GM18867 (cell line): Measurements from ENCODE around the gene COL23A1.

Experiments used
- ATAC-seq: cut with Tn5 transposase; IDR thresholded peaks from one replicate; pipeline ENCODE4 v1.9.1; 2021; ENCODE audit warnings: mild to moderate bottlenecking, moderate library complexity; ENCODE audit not compliant: unreplicated experiment

Gene COL23A1

GRCh38 chr5:178221282-178221681 is 368.9 kb downstream of the COL23A1 start:
- no peak for ATAC-seq

- no peak for ATAC-seq
Observed at GRCh38 chr5:178218827-178219226, 371.4 kb downstream of the COL23A1 start.

GRCh38 chr5:178218237-178218776 is 371.9 kb downstream of the COL23A1 start:
- no peak for ATAC-seq

- ATAC-seq: no peak
Observed at GRCh38 chr5:178216779-178217178, 373.4 kb downstream of the COL23A1 start.

GRCh38 chr5:178216088-178216534 is 374.1 kb downstream of the COL23A1 start:
- no peak for ATAC-seq

- no peak for ATAC-seq
Observed at GRCh38 chr5:178215280-178216002, 374.8 kb downstream of the COL23A1 start.

GRCh38 chr5:178214160-178214803 is 375.9 kb downstream of the COL23A1 start:
- ATAC-seq: no peak

- ATAC-seq: no peak
Observed at GRCh38 chr5:178213748-178214151, 376.4 kb downstream of the COL23A1 start.

- ATAC-seq: no peak
Observed at GRCh38 chr5:178213003-178213461, 377.2 kb downstream of the COL23A1 start.

GRCh38 chr5:178212241-178213002 is 377.8 kb downstream of the COL23A1 start:
- ATAC-seq: no peak

- ATAC-seq: no peak
Observed at GRCh38 chr5:178211095-178212048, 378.8 kb downstream of the COL23A1 start.

- ATAC-seq: no peak
Observed at GRCh38 chr5:178210686-178211085, 379.5 kb downstream of the COL23A1 start.

GRCh38 chr5:178210073-178210535 is 380.1 kb downstream of the COL23A1 start:
- no peak for ATAC-seq

- ATAC-seq: no peak
Observed at GRCh38 chr5:178209334-178210072, 380.7 kb downstream of the COL23A1 start.

- no peak for ATAC-seq
Observed at GRCh38 chr5:178208540-178209227, 381.5 kb downstream of the COL23A1 start.

- ATAC-seq: no peak
Observed at GRCh38 chr5:178207917-178208280, 382.3 kb downstream of the COL23A1 start.

- ATAC-seq: no peak
Observed at GRCh38 chr5:178207183-178207916, 382.8 kb downstream of the COL23A1 start.
